ENCODE results near the gene IFT25.
A peak's percentile ranks its signal among the peaks of the same experiment; 100 is the strongest.

Gene IFT25

DNA sequence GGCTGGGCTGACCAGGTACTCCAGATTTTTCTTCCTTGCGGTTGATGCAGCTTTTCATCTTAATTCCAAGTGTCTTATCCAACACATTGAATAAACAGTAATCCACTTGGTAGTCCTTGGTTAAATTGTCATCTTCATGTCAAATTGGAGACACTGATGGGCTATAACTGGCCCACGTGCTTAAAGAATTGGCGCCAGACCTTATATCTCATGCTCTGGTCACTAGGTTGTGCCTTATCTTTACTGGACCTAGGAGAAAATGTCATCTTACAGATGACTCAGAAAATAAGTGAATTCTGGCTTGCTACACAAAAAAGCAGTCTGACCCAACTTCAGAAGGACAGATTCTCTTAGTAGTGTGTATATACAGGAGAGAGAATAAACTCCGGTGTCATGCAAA, 16.9 kb upstream of the IFT25 start:
- ChIA-PET POLR2A (no interaction called here), CTCF (interaction anchor here (0.5 to 1.0 kb wide), 3 partner anchors 84 to 606 kb away, joined by 3 to 4 read pairs (median 4); no protein-coding TSS in a partner anchor)
- H3K36me3 ChIP-seq (ENCODE audit: control insufficient read depth in 2 of 2, insufficient read depth in 1 of 2, low read length in 2 of 2): peaks cover 18 to 86% of the 10 kb centered on the region in 2 experiments
- no peak overlapping the region for H3K4me3 ChIP-seq (ENCODE audit: low read depth, low read length)
- no peaks in the 10 kb centered on the region for H3K4me1 ChIP-seq (ENCODE audit: control insufficient read depth, insufficient read depth, low read length)
- no peak for TF ChIP-seq ZNF354C (tag by site-specific recombination; IDR thresholded peaks at IDR 0.05; ENCODE audit: borderline replicate concordance, low read depth)
- TF ChIP-seq, protein P1, sequence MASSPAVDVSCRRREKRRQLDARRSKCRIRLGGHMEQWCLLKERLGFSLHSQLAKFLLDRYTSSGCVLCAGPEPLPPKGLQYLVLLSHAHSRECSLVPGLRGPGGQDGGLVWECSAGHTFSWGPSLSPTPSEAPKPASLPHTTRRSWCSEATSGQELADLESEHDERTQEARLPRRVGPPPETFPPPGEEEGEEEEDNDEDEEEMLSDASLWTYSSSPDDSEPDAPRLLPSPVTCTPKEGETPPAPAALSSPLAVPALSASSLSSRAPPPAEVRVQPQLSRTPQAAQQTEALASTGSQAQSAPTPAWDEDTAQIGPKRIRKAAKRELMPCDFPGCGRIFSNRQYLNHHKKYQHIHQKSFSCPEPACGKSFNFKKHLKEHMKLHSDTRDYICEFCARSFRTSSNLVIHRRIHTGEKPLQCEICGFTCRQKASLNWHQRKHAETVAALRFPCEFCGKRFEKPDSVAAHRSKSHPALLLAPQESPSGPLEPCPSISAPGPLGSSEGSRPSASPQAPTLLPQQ (tag by site-specific recombination; IDR thresholded peaks at IDR 0.05): no peak
- no peak for TF ChIP-seq ZNF426 (tag by site-specific recombination; IDR thresholded peaks at IDR 0.05)
- TF ChIP-seq, protein P2, sequence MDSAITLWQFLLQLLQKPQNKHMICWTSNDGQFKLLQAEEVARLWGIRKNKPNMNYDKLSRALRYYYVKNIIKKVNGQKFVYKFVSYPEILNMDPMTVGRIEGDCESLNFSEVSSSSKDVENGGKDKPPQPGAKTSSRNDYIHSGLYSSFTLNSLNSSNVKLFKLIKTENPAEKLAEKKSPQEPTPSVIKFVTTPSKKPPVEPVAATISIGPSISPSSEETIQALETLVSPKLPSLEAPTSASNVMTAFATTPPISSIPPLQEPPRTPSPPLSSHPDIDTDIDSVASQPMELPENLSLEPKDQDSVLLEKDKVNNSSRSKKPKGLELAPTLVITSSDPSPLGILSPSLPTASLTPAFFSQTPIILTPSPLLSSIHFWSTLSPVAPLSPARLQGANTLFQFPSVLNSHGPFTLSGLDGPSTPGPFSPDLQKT (IDR thresholded peaks at IDR 0.05; ENCODE audit: borderline replicate concordance, low read depth, low read length): no peak
- TF ChIP-seq, protein P3, sequence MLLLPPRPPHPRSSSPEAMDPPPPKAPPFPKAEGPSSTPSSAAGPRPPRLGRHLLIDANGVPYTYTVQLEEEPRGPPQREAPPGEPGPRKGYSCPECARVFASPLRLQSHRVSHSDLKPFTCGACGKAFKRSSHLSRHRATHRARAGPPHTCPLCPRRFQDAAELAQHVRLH (tag by site-specific recombination; IDR thresholded peaks at IDR 0.05): no peak
- no peak for TF ChIP-seq SP2 (tag by site-specific recombination; IDR thresholded peaks at IDR 0.05)
- TF ChIP-seq OSR2 (tag by site-specific recombination; IDR thresholded peaks at IDR 0.05): no peak
- no peak for TF ChIP-seq ZFHX2 (tag by site-specific recombination; conservative IDR thresholded peaks at IDR 0.05)
- TF ChIP-seq, protein P4, sequence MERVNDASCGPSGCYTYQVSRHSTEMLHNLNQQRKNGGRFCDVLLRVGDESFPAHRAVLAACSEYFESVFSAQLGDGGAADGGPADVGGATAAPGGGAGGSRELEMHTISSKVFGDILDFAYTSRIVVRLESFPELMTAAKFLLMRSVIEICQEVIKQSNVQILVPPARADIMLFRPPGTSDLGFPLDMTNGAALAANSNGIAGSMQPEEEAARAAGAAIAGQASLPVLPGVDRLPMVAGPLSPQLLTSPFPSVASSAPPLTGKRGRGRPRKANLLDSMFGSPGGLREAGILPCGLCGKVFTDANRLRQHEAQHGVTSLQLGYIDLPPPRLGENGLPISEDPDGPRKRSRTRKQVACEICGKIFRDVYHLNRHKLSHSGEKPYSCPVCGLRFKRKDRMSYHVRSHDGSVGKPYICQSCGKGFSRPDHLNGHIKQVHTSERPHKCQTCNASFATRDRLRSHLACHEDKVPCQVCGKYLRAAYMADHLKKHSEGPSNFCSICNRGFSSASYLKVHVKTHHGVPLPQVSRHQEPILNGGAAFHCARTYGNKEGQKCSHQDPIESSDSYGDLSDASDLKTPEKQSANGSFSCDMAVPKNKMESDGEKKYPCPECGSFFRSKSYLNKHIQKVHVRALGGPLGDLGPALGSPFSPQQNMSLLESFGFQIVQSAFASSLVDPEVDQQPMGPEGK (tag by site-specific recombination; IDR thresholded peaks at IDR 0.05): no peak
- no peak overlapping the region for H3K27ac ChIP-seq (ENCODE audit: extremely low read depth, low read depth, low read length)
- H3K9me3 ChIP-seq (ENCODE audit: control insufficient read depth, insufficient read depth, low read depth, low read length): no peaks in the 10 kb centered on the region

DNA sequence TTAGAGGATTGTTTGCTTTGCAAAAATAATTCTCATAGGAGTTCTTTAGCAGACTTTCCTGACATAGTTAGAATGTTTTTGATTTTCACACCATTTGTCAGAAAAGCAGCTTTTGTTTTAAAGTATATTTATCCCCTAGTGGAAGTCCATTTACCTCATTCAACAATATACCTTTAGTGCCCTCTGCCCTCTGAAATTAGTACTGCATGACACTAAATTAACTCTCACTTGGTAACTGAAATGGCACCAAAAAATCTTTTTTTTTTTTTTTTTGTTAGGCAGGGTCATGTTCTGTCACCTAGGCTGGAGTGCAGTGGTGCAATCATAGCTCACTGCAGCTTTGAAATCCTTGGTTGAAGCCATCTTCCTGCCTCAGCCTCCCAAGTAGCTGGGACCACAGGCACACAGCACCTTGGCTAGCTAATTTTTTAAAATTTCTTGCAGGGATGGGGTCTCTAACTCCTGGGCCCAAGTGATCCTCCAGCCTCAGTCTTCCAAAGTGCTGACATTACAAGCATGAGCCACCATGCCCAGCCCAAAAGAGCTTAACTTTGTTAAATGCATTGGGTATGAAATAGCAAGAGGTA, 14.3 kb upstream of the IFT25 start:
- ChIA-PET POLR2A (interaction anchor here (0.6 to 2.6 kb wide), 3 partner anchors 11 to 93 kb away, joined by 3 to 15 read pairs (median 4); partner anchors contain the start of genes IFT25, LRRC42 and TMEM59), CTCF (interaction anchor here (0.6 to 3.7 kb wide), 48 partner anchors 9 to 1806 kb away, joined by 3 to 58 read pairs (median 4); partner anchors contain the start of genes DIO1, IFT25 and TMEM59)
- no peak overlapping the region for H3K27ac ChIP-seq (ENCODE audit: extremely low read depth, low read depth, low read length)
- TF ChIP-seq, protein P5, sequence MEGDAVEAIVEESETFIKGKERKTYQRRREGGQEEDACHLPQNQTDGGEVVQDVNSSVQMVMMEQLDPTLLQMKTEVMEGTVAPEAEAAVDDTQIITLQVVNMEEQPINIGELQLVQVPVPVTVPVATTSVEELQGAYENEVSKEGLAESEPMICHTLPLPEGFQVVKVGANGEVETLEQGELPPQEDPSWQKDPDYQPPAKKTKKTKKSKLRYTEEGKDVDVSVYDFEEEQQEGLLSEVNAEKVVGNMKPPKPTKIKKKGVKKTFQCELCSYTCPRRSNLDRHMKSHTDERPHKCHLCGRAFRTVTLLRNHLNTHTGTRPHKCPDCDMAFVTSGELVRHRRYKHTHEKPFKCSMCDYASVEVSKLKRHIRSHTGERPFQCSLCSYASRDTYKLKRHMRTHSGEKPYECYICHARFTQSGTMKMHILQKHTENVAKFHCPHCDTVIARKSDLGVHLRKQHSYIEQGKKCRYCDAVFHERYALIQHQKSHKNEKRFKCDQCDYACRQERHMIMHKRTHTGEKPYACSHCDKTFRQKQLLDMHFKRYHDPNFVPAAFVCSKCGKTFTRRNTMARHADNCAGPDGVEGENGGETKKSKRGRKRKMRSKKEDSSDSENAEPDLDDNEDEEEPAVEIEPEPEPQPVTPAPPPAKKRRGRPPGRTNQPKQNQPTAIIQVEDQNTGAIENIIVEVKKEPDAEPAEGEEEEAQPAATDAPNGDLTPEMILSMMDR (tag by site-specific recombination; IDR thresholded peaks at IDR 0.05): peak; percentile 34; the same call in 1 of the 2 replicates
- TF ChIP-seq GLIS2 (tag by site-specific recombination; IDR thresholded peaks at IDR 0.05) (no peak), ZNF654 (tag by site-specific recombination; IDR thresholded peaks at IDR 0.05; ENCODE audit: low read depth) (peak; percentile 35)
- H3K4me3 ChIP-seq (ENCODE audit: low read depth, low read length): no peak overlapping the region
- H3K4me1 ChIP-seq (ENCODE audit: control insufficient read depth, insufficient read depth, low read length): no peaks in the 10 kb centered on the region
- H3K9me3 ChIP-seq (ENCODE audit: control insufficient read depth, insufficient read depth, low read depth, low read length): no peaks in the 10 kb centered on the region
- peaks cover 13 to 78% of the 10 kb centered on the region in 2 experiments; a peak in 2 of 3 replicates for H3K36me3 ChIP-seq (ENCODE audit: control insufficient read depth in 2 of 2, insufficient read depth in 1 of 2, low read length in 2 of 2)

Data from HEK293 (cell line).